Ishikawa (cell line): ENCODE results near the gene ALG1.

ENCODE experiments used
- CEBPB ChIP-seq: IDR thresholded peaks from 2 replicates; pipeline ENCODE4 v1.6.1; 2012
- TCF12 ChIP-seq: IDR thresholded peaks from 2 replicates; pipeline ENCODE4 v1.6.1; 2012; ENCODE audit warnings: low read depth
- YY1 ChIP-seq: IDR thresholded peaks from 2 replicates; pipeline ENCODE4 v1.6.1; 2012; ENCODE audit warnings: low read depth
- TF ChIP-seq, protein P1 (sequence below): IDR thresholded peaks from 2 replicates; pipeline ENCODE4 v1.6.1; 2012; ENCODE audit warnings: low read depth, mild to moderate bottlenecking
- TF ChIP-seq, protein P2 (sequence below): IDR thresholded peaks from 2 replicates; pipeline ENCODE4 v1.6.1; 2012
- TF ChIP-seq, protein P3 (sequence below): IDR thresholded peaks from 2 replicates; pipeline ENCODE4 v1.6.1; 2012

DNA sequence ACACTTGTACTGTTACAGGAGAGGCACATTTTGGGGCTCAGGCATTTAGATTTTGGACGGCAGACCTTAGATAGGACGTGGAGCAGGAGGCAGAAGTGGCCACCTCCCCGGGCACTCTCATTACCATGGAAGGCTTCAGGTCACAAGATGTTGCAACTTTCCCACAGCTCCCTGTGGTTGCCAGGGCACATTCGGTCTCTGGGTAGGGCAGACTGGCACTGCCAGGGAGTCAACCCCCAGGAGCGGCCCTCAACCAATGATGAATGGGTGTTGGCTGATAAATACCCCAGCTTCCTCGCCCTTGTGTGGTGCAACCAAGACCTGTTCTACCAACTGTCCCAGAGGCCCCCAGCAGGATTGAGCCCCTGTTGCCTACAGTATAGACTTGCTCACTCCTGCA lies 49.1 kb upstream of the ALG1 start:
- TF ChIP-seq, protein P1, sequence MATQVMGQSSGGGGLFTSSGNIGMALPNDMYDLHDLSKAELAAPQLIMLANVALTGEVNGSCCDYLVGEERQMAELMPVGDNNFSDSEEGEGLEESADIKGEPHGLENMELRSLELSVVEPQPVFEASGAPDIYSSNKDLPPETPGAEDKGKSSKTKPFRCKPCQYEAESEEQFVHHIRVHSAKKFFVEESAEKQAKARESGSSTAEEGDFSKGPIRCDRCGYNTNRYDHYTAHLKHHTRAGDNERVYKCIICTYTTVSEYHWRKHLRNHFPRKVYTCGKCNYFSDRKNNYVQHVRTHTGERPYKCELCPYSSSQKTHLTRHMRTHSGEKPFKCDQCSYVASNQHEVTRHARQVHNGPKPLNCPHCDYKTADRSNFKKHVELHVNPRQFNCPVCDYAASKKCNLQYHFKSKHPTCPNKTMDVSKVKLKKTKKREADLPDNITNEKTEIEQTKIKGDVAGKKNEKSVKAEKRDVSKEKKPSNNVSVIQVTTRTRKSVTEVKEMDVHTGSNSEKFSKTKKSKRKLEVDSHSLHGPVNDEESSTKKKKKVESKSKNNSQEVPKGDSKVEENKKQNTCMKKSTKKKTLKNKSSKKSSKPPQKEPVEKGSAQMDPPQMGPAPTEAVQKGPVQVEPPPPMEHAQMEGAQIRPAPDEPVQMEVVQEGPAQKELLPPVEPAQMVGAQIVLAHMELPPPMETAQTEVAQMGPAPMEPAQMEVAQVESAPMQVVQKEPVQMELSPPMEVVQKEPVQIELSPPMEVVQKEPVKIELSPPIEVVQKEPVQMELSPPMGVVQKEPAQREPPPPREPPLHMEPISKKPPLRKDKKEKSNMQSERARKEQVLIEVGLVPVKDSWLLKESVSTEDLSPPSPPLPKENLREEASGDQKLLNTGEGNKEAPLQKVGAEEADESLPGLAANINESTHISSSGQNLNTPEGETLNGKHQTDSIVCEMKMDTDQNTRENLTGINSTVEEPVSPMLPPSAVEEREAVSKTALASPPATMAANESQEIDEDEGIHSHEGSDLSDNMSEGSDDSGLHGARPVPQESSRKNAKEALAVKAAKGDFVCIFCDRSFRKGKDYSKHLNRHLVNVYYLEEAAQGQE = no peak
- TF ChIP-seq CEBPB (no peak), TCF12 (no peak), YY1 (no peak)
- TF ChIP-seq, protein P2, sequence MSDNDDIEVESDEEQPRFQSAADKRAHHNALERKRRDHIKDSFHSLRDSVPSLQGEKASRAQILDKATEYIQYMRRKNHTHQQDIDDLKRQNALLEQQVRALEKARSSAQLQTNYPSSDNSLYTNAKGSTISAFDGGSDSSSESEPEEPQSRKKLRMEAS = no peak
- TF ChIP-seq, protein P3, sequence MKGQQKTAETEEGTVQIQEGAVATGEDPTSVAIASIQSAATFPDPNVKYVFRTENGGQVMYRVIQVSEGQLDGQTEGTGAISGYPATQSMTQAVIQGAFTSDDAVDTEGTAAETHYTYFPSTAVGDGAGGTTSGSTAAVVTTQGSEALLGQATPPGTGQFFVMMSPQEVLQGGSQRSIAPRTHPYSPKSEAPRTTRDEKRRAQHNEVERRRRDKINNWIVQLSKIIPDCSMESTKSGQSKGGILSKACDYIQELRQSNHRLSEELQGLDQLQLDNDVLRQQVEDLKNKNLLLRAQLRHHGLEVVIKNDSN = no peak
